DMS53 treated with DMSO at 0.1 percent for 48 hours (cell line): ENCODE measurements around the gene CDK9.

ENCODE experiments used
- DNase-seq: peaks from one replicate; lab custom pipeline; 2025; ENCODE audit not compliant: unreplicated experiment; lab: John Stamatoyannopoulos, UW

CDK9 gene

DNA sequence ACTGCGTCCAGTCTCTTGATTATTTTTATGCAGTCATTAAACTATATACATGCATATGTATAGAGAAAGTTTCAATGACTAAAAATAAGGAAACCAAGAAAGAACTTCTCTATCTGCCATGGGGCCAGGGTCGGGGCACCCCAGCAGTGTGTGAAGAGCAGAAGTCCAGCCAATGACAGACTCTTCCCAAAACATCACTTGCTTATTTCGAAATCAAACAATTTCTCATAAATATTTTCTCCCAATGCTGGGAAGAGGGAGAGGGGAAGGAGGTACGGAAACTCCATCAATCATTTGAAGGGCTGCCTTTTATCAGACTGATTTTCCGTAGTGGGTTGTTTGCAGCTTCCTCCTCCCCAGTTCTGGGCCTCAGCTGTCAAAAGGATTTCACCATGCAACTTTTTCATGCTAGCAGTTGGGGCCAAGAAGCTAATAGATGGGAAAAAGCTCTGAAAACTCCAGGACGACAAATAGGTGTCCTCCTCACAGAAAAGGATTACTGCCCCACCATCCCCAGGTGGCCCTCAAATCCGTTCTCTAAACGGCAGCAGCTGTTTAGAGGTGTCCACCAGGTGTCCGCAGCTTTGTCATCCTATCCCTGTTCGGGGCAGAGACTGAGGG, 16.2 kb downstream of the CDK9 start:
- no peak for DNase-seq

DNA sequence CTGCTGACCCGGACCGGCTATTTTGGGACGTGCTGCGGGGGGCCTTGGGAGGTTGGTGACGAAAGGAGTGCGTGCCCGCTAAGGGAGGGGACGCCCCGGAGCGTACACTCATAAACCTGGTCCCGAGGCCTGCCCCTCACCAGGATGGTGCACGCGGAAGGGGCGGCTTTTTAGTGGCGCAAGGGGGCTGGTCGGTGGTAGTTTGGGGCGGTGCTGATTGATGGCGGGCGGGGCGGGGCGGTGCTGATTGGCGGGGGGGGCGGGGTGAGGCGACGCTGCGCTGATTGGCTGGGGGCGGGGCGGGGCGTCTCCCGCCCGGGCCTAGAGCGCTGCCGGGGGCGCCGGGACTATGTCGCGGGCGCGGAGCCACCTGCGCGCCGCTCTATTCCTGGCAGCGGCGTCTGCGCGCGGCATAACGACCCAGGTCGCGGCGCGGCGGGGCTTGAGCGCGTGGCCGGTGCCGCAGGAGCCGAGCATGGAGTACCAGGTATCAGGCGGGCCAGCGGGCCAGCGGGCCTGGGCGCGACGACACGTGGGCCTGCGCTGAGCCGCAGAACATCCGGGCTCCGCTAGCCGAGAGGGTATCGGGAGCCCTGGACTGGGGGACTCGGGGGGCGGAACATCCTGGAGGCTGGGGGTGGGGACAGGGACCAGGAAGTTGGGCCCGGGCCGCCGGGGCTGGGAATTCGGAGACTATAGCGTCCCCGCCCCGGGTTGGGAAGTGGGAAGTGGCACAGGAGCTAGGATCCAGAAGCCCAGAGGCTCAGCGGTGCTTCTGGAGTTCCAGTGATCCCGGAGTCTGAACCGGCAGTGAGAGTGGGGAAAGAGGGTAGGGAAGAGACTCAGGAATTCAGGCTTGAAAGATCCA, 17.0 kb downstream of the CDK9 start, which contains the start of gene FPGS:
TSS of gene FPGS (plus strand) at position 307 of the 868 bp plus-strand sequence. CDS start at position 350, 43 bp downstream.
- DNase-seq = peak; percentile 74

DNA sequence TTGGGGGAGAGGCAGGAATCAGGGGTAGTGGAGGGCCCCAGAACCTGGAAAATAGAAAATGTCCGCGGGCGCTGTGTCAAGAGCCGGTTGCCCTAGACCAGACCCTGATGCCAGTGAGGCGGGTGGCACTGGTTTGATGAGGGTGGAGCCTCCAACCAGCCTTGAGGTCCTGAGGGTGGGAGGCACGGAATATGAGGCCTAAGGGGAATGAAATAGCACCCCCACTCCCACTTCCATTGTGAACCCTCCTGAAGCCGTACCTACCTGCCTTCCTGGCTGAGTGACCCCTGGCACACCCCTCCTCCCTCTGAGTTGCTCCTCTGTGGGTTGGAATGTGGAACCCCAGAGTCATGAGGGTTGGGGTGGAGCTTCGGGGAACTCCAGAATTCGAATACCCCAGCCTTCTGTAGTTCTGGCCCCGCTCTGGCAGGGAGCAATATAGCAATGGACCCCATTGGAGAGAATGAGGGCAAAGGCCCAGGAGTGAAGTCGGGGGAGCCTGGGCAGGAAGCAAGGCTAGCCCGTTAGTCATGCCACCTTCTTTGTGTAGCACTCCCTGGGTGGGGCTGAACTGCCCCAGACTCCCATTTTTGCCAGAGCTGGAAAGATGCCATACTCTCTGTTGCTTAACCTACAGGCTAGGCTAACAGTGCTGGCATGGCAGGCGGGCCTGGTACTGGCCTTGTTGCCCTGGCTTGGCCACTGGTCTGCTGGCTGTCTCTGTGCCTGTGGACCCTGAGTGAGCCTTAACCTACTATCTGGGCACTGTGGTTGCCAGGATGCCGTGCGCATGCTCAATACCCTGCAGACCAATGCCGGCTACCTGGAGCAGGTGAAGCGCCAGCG, 17.9 kb downstream of the CDK9 start:
- DNase-seq = no peak

DNA sequence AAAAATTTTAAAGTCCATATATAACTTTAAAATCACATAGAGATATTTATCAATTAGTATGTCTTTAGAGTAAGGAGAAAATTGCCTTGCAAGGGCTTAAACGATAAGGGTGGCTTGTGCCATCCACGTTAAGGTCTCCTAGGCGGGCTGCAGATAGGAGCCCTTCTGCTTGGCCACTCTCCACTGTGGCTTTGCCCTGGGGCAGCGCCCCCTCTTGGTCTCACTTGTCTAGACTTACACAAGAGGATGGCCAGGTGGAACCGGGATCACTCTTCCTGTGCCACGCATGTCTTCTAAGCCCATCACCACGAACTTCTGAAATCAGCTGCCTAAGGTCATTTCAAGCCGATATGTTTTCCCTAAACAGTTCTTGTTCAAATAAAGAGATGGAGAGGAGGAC, 19.8 kb downstream of the CDK9 start:
- no peak for DNase-seq

DNA sequence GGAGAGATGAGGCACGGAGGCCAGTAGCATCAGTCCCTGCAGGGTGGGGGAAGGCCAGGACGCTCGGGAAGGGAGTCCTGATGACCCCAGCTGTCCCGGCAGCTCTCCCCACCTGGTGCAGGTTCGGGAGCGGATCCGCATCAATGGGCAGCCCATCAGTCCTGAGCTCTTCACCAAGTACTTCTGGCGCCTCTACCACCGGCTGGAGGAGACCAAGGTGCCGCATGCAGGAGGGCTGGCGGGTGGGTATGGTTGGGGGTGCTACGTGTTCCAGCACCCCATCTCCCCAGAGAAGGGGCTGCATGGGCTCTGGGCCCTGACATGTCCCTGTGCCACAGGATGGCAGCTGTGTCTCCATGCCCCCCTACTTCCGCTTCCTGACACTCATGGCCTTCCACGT, 21.0 kb downstream of the CDK9 start:
- DNase-seq = no peak

DNA sequence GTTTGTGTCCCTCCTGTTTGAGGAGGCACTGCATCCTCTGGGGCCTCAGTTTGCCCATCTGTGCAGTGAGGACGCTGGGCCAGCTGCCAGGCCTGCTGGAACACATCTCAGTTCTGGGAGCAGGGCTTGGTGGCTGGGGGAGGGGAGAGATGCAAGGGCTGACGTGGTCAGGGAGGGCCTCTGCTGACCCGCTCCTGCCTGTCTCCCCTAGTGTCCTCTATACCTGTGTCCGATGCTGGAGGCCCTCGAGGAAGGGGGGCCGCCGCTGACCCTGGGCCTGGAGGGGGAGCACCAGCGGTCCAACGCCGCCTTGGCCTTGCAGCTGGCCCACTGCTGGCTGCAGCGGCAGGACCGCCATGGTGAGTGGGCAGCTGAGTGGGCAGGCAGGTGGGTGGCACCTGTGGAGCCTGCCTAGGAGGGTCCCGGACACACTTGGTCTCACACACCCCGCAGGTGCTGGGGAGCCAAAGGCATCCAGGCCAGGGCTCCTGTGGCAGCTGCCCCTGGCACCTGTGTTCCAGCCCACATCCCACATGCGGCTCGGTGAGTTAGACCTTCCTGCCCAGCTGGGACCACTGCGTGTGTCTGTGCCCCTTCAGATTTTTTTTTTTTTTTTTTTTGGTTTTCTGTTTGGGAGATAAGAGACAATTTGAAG, 22.6 kb downstream of the CDK9 start:
- DNase-seq = no peak

DNA sequence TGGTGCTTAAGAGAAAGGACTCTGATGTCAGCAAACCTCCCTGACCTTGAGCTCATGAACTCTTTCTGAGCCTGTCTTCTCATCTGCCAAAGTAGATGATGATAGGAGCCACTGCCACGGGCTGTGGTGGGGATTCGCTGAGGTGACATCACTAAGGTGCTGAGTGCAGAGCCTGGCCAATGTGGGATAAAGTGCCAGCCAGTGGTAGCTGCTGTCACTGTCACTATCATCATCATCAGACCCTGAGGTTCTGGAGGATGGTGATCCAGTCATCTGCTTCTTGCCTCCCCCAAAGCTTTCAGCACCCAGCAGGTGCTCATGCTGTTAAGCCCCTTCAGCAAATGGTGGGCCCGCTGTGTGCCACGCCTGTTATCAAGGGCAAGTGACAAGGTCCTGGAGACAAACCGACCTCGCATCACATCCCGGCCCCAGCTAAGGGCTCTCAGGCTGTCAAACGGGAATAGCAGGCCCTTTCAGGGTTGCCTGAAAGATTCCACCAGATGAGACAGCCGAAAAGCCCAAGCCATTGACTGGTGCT, 23.2 kb downstream of the CDK9 start:
- no peak for DNase-seq

DNA sequence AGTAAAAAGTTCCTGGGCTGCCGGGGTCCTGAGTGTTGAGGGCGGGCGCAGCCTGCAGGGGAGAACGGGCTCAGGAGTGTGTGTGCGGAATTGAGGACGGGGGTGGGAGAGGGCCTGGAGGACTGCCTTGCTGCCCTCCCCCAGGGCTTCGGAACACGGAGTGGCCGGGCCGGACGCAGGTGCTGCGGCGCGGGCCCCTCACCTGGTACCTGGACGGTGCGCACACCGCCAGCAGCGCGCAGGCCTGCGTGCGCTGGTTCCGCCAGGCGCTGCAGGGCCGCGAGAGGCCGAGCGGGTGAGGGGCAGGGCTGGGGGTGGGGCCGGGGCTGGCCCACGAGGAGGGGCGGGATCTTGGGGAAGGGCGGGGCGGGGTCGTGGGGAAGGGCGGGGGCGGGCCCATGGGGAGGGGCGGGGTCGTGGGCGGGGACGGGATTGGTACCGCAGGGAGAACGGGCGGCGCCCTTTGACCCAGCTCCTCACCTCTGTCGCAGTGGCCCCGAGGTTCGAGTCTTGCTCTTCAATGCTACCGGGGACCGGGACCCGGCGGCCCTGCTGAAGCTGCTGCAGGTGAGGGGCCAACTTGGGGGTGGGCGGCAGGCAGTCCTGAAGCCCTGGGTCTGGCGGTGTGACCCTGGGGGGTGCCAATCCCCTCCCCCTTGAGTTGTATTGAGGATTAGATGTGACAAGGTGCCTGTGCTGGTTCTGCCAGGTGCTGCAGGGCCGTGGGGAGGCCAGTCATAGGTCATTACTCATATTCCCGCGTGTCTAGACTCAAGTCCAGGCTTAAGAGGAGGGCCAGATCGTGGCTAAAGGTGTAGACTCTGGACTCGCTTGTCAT, 23.9 kb downstream of the CDK9 start:
- no peak for DNase-seq

DNA sequence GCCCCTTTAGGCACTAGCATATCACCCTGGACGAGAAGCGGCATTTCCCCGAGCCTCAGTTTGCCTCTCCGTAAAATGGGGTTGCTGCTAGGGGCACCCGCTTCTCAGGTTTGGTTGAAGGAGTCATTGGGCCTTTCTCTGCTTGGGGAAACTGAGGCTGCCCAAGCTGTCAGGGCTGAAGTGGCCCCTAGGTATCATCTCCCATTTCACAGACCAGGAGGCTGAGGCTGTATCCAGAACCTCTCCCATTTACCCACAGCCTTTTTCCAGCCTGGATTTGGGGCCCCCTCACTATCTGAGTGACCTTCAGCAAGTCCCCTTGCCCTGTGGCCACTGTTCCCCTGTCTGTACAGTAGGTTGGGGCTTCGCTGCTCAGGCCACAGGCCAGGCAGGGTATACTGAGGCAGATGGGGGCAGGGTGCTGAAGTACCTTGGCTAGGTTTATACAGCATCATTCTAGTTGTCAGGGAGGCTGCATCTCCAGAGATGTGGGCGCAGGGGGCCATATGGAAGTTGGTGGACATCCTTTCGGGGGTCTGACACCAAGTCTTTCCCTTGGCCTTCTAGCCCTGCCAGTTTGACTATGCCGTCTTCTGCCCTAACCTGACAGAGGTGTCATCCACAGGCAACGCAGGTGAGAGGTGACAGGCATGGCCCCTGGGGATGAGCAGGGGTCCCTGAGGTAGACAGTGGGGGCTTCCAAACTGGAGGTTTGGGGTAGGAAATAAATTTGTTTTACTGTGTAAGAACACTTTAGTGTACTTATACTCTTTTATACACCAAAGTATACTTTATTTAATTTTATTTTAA, 24.7 kb downstream of the CDK9 start:
- no peak for DNase-seq

DNA sequence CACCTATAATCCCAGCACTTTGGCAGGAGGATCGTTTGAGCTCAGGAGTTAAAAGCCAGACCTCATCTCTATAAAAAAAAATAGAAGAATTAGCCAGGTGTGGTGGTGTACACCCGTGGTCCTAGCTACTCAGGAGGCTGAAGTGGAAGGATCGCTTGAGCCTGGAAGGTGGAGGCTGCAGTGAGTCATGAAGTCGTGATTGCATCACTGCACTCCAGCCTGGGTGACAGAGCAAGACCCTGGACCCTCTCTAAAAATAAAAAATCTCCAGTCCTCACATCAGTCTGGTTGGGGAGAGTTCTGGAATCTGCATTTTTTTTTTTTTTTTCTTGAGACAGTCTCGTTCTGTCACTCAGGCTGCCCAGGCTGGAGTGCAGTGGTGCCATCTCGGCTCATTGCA, 26.2 kb downstream of the CDK9 start:
- DNase-seq = no peak

DNA sequence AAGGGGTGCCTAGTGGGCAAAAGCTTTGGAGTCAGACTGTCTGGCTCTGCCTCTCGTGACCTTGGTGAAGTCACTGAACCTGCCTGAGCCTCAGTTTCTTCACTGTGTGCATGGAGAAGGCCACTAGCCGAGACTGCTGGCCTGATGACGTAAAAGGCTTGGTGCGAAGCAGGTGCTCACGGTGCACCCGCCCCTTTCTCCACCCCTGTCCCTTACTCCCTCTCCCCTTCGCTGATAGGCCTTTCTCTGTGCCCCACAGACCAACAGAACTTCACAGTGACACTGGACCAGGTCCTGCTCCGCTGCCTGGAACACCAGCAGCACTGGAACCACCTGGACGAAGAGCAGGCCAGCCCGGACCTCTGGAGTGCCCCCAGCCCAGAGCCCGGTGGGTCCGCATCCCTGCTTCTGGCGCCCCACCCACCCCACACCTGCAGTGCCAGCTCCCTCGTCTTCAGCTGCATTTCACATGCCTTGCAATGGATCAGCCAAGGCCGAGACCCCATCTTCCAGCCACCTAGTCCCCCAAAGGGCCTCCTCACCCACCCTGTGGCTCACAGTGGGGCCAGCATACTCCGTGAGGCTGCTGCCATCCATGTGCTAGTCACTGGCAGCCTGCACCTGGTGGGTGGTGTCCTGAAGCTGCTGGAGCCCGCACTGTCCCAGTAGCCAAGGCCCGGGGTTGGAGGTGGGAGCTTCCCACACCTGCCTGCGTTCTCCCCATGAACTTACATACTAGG, 27.3 kb downstream of the CDK9 start:
- no peak for DNase-seq

DNA sequence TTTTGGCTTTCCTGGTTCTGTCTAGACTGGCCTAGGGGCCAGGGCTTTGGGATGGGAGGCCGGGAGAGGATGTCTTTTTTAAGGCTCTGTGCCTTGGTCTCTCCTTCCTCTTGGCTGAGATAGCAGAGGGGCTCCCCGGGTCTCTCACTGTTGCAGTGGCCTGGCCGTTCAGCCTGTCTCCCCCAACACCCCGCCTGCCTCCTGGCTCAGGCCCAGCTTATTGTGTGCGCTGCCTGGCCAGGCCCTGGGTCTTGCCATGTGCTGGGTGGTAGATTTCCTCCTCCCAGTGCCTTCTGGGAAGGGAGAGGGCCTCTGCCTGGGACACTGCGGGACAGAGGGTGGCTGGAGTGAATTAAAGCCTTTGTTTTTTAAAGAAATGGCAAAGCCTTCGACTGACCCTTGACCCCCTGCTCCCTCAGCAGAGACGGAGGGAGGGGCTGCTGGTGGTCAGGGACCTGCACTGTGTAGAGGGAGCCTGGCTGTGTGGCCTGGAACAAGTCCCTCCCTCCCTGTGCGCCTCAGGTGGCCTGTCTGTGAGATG, 27.9 kb downstream of the CDK9 start:
- DNase-seq = no peak

DNA sequence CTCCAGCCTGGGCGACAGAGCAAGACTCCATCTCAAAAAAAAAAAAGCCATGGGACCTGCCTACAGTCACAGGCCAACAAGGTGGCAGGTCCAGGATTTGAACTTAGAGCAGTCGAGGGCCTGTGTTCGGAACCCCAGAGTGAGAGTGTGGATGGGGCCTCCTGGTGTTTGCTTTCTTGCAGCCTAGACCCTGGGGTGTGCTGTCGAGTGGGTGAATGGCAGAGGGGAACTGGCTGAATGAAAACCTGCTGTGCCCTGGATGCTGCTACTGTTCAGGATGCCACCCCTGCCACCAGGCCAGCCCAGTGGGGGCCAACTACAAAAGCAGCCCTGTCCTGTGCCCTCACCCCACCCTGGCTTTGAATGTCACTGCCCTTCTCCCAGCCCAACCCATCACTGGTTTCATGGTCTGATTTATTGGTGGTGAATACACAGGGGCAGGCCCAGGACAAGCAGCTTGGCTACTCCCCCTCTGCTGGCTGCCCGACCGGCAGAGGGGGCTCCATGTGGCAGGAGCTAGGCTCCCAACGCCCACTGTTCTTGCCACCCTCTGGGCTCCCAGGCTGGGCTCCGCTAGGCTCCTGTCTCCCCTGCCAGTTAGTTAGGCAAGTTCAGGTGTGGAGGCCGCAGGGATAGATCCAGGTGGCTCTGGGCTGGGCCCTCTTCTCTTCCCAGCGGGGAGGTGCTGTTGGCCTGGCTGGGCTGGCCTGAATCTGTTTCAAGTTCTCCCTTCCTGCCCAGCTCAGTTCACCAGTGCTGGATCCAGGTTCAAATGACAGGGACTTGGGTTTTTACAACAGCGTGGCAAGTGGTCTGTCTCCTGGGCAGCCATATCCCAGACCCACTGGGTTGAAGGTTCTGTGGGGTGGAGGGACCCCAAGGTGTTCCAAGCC, 29.0 kb downstream of the CDK9 start:
- no peak for DNase-seq

DNA sequence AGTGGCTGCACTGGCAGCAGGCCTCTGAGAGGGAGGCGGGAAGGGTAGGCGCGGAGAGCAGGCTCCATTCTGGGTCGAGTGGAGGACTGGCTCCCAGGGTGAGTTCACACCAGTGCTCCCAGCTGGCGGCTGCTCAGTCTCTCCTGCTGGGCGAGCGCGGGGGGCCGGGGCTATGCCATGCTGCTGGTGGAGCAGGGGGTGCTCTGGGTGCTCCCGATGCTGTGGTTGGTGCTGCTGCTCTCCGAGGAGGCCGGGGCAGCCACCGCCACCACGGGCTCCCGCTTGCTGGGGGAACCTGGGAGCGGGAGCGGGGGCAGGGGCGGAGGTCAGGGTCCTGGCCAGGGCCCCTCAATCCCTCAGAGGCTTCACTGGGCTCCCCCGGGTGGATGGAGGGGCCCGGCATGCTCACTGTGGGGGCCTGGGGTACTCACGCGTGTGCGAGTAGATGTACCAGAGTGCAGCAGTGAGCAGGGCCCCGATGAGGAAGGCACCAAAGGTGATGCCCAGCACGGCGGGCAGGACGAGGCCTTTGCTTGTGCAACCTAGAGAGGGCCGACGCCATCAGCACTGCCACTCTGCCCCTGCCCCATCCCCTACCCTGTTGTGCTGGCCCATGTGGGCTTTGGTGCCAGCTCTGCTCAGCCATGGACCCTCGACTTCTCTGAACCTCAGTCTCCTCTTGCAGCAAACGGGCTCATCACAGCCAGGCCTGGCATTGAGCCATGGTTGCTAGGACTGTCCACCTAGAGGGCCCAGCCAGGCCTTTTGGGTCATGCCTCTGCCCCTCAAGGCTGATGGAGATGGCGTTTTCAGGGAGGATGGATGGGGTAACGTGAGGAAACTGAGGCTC, 29.9 kb downstream of the CDK9 start:
- no peak for DNase-seq

DNA sequence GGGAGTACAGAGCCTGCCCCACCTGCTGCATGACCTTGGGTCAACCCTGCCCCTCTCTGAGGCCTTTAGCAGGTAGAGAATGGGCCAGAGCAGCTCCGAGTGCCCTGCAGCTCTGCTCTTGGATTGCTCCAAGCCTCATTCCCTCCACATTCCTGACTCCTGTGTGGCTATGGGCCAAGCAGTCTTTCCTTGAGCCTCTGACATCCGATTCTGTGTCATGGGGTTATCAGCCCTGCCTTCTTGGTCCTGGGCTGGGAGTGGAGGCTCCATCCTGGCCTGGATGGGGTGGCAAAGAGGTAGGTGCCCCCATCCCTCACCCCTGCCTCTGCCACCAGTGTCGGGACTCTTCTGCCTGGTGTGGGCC, 30.5 kb downstream of the CDK9 start:
- DNase-seq = no peak

DNA sequence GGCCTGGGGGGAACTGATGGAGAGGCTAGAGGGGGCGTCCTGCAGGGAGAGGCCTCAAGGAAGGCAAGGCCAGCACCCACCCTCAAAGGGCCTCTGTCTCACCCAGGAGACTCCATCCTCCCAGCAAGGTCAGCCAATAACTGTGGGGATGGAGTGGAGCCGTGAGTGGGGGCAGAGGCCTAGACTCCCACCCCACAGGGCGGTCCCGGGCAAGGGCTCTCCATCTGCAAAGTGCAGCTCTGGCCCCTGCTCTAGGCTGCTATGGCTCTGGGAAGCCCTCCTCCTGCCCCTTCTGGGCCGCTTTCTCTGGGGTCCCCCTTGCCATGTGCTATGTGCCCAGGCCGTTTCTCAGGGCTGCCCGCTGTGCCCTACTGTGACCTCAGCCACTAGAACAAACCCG, 30.9 kb downstream of the CDK9 start:
- DNase-seq = no peak
